GM19351 (cell line): ENCODE measurements around the gene SIMC1.

ENCODE experiments used
- ATAC-seq: cut with Tn5 transposase; IDR thresholded peaks from one replicate; pipeline ENCODE4 v1.9.1; 2021; ENCODE audit warnings: mild to moderate bottlenecking, moderate library complexity; ENCODE audit not compliant: unreplicated experiment

SIMC1 gene

DNA sequence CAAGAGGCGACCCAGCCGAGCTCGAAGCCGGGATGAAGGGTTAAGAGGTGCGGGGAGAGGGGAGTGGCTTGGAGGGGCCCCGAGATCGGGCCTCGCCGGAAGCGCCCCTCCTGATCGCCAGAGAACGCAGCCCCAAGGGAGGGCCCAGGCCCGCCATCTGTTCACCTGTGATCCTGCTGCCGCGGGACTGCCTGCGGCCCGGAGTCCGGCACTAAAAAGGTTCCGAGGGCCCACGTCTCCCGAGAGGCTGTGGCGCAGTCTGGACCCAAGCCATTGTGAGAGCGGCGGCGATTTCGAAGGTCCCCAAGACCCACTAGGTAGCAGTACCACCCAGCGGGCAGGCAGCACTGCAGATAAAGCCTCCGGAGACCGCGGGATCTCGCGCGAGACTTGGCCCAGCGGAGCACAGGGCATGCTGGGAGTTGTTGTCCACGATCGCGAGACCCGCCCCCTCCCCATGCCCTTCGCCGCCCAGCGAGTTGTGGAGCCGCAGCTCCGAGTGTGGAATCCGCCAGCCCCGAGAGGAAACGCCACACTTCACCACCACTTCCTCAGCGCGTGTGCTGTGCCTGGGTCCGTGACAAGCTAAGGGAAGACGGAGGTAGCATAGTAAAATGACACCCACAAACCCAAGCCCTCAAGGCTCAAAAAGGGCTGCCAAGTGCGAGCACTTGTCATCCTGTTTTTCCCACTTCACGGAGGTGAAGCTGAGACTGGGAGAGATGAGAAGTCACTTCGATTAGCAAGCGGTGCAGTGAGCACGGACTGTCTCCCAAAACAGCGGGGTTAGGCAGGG, 123.4 kb downstream of the SIMC1 start, which contains the start of gene KIAA1191:
TSS of gene KIAA1191 (minus strand) at position 328 of the 796 bp plus-strand sequence. CDS start 2,256 bp downstream, outside the sequence.
- peak; percentile 82 for ATAC-seq

DNA sequence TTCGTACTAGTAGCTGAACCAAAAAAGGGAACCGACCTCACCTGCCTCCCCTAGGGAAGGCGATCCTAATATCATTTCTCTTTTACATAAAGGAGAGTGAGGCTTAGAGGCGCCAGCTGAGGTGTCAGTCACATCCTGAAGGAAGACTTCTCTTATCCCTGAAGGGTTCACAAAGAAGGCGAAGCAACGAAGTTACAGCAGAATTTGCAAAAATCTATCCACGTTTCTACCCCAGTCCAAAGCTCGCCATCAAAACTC, 123.9 kb downstream of the SIMC1 start:
- no peak for ATAC-seq

DNA sequence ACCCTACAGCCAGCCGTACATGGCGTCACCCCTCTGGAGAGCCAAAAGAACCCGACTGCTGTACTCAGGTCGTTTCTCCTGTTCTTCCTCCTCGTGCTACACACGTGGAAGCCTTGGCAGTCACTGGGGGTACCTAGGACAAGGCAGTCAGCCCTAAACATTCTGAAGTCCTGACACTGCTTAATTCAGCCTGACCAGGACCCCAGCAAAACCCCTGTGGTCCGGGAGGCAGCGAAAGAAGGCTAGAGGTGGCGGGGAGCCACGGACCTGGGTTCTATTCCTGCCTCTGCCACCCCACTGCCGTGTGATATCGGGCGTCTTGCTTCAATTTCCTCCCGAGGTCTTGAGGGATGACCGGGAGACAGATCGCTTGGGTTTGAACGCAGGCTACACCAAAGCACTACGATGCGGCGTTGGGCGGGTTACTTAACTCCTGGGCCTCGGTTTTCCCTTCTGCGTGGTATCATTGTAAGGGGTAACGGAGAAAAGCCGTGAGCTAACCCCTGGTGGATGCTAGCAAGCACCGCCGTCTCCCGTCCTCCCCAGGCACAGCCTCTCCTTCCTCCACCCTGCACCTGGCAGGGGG, 126.6 kb downstream of the SIMC1 start:
- no peak for ATAC-seq

DNA sequence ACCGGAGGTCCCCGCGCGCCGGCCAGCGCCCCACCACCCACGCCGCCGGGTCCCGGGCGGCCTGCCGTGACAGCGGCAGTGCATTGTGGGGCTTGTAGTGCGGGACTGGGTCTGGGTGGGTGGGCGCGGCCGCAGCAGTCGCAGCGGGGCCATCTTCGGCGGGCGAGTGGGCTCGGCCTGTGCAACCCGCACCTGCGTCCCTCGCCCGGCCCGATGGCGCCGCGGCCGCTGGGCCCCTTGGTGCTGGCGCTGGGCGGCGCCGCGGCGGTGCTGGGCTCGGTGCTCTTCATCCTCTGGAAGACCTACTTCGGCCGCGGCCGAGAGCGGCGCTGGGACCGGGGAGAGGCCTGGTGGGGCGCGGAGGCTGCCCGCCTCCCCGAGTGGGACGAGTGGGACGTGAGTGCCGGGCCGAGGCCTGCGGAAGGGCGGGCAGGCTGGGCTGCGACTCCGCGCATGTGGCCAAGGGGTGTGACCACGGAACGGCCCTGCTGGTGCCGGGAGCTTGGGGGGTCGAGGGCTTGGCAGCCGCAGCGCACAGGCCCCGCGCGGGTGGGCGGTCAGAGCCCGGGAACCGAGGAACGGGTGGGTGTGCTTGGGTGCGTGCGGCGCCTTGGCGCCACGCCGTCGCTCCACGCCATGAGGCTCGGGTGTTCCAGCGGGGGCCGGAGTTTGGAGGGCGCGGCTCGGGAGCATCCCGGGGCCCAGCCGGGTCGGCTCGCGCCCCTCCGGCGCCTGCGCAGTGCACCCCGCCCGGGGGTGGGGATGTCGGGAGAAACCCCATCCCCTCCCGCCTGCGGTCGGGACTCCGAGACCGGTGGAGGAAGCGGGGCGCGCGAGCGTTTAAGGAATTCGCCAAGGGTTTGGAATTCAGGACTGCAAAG, 127.4 kb downstream of the SIMC1 start, which contains the start of gene ARL10:
TSS of gene ARL10 (plus strand) at position 137 of the 881 bp plus-strand sequence. CDS start at position 214, 77 bp downstream.
- ATAC-seq = peak; percentile 39

DNA sequence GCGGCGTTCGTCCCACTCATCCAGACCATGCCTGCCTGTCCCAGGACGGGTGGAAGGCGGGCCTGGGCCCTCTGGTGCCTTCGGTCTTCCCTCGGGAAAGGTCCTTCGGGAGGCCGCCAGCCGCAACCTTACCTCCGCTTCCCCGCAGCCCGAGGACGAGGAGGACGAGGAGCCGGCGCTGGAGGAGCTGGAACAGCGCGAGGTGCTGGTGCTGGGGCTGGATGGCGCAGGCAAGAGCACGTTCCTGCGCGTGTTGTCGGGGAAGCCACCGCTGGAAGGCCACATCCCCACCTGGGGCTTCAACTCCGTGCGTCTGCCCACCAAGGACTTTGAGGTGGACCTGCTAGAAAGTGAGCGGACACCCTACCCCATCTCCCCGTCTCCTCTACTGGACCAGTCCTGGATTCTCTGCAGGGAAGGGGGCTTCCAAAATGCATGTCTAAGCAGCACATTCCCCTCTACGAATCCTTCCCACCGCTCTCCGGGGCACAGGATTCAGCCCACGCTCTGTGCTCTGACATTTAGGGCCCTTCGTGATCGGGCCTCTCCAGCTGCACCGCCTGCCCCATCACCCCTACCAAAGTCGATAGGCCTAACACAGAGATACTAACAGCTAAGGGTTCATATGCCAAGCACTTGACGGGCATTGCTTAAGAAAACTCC, 128.1 kb downstream of the SIMC1 start:
- ATAC-seq = no peak

DNA sequence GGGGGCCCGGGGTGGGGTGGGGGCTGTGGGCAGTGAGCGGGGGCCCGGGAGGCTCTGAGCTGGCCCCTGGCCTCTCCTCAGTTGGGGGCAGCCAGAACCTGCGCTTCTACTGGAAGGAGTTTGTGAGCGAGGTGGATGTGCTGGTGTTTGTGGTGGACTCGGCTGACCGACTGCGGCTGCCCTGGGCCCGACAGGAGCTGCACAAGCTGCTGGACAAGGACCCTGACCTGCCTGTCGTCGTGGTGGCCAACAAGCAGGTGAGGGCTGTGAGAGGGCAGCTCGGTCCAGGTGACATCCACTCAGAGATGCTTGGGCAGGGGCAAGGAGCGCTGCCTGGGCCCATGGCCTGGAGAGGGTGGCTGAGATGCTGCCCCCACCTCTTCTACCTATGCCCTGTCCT, 130.5 kb downstream of the SIMC1 start:
- no peak for ATAC-seq

DNA sequence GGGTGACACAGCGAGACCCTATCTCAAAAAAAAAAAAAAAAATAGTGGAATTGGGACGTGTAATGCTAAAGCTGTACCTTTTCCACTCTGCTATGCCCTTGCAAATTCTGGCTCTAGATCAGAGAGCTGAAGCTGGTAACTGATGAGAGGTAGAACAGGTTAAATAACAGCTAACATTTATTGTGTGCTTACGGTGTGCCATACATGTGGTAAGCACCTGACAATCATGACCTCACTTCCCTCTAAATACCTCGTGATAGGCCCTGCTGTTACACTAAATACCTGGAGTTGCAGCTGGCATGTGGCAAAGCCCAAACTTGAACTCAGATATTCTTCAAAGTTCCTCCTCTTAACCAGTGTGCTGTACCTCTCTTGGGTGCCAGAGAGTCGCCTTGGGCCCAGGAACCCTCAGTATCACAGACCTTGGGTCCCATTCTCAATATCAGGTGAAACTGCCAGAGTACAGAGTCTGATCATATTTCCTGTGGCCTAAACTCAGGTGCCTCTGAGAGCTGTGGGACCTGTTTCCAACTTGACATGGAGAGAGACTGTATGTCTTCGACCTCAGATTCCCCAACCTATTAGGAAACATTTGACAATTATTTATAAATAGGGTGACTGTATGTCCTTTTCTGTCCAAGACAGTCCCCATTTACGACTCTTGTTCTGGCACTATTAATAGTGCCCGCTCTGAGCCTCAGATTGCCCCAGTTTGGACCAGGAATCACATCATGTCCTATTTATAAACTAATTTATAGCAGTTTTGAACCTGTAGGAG, 131.9 kb downstream of the SIMC1 start:
- ATAC-seq = no peak

DNA sequence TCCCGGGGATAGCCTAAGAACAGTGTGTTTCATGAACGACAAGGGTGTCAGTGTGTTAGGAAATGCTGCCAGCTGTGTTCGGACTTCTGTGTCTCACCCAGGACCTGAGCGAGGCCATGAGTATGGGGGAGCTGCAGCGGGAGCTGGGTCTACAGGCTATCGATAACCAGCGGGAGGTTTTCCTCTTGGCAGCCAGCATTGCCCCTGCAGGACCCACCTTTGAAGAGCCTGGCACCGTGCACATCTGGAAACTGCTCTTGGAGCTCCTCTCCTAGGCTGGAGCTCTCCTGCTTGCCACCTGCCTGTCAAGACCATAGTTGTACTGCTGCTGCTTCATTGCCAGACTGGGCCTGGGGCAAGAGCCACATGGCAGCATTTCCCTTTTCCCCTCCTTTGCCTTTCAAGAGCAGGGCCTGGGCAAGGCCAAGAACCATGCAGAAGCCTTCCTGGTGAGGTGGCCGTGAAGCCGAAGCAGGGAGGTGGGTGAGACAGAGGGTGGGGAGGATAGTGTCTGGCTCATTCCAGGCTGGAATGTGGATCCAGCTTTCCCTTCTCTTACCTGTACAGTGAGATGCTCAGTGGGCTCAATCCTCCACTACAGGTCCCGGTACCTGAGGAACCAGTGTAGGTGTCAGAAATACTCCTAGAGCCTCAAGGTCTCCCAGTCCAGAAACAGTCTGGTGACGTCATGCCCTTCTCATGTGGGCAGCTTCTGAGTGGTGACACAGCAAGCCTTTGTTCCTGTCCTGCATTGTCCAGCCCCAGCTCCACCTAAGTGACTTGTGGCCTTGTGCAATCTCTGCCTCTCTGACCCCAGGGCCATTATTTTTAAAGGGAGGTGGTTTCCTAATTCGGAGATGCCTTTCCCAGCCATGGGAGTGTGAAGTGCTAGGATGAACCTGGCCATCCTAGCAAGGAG, 133.7 kb downstream of the SIMC1 start:
- no peak for ATAC-seq

DNA sequence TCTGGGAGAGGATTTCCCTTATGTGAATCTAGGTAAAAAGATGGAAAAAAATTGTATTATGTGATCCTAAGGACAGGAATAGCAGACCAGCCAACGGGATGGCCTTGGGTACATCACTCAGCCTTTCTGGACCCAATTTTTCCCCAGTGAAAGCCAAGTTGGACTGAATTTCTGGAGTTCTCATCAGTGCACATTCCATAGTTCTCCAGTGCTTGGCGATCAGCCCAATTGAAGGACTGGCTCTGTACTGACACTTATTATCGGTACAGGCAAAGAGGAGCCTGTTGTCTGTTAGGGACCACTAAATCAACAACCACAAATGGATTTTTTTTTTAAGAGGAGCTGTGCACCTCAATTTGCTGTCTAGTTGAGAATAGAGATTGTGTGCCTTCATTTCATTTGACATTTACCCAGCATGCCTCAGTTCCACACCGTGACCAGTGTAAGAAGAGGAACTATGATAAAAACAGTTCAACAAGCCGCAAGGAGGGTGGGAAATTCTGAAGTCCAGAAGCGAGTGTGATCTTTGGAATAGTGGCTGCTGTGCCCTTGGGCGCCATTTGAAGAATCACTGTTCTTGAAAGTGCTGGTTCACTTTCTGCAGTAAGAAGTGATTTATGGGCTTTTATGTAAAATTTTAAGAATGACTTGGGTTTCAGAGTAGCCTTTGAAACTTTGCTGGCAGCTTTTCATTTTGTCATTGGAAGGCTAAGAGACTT, 135.0 kb downstream of the SIMC1 start:
- no peak for ATAC-seq

DNA sequence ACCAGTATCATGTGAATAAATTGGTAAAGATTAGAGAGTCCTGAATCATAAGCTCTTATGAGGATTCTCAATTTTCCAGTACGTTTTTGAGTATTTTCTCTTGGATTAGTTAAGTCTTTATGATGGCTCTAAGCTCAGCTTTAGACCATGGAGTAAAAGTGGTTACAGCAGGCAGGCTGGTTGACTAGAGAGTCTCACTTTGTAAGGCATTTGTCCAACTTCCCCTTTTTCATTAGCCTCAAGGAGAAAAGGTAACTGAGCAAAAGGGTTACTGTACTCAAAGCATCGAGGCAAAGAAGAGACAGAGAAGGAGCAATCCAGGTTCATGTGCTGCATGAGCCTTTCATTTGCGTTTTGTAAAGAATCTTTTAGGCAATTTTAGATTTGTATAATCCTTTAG, 141.7 kb downstream of the SIMC1 start:
- no peak for ATAC-seq

DNA sequence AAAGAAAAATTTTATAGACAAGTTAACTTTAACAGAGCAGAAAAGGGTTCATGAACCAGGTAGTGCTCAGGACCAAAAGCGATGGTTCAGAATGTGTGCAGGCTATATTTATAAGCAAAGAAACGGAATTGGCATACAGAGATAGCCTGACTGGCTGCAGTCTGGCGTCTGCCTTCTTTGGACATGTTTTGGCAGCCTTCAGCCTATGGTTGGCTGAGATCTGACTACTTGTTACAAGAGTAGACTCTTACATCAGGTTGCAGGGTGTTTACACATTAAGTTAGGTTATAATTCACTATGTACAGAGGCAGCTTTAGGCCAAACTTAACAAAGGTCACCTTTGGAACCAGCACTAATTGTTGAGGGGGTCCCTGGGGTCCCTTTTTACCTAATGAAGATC, 143.2 kb downstream of the SIMC1 start:
- ATAC-seq = no peak

DNA sequence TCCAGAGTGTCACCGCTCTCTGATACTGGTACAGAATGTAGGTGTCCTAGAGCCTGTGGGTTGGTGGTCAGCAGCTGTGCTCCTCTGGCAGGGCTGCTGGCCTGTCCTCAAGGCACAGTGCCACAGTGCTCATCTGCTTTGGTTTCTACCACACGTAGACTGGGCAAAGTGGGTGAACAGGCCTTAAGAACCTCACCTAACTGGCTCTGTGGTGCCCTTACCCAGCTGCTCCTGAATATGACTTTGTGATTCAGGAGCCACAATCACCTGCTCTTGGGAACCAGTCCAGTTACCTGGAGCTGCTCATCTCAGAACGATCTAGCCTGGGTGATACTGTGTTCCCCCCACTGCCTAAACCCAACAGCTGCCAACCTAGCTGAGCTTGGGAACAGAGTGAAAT, 143.8 kb downstream of the SIMC1 start:
- ATAC-seq = no peak

DNA sequence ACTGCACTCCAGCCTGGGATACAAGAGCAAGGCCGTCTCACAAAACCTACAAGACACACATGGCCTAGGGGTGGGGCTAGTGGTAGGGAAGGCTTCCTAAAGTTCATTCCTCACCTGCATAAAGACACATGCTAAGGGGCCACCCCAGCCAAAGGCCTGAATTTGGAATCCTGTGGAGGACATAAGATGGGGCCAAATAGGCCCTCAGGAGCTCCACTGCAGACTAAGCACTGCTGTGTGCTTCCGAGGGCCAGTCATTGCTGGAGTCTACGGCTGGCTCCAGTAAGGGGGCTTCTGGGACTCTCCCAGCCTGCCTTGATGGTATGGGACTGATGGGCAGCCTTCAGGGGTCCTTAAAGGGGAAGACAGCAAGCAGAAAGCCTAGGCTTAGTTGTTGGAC, 144.5 kb downstream of the SIMC1 start:
- ATAC-seq = no peak

DNA sequence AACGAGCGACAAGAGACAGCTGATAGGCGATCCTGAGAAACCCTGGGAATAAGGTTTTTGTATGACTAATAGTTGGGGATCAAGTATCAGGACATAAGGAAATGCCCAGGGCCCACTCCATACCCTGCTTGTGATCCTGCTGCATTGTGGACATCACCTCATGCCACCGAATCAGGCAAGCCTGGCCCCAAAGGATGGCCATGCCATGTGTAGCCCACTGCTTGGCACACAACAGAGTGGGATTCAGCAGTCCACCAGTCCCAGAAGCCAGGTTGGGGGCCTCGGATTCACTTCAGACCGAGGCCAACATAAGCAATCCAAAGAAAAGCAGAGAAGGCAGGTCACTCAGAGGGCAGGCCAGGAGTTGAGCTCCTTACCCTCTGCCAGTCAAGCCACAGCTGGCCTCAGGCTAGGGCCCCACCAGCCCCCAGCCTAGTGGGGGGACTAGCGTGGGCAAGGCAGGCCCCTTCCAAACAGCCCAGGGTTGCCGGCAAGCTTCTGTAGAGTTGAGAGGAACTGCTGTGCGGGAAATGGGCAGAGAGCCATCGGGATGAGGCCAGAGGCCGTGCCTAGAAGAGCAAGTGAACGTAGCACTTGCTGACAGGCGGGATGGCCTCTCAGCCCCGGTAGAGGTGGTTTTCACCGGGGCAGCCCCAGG, 145.2 kb downstream of the SIMC1 start:
- ATAC-seq = no peak

DNA sequence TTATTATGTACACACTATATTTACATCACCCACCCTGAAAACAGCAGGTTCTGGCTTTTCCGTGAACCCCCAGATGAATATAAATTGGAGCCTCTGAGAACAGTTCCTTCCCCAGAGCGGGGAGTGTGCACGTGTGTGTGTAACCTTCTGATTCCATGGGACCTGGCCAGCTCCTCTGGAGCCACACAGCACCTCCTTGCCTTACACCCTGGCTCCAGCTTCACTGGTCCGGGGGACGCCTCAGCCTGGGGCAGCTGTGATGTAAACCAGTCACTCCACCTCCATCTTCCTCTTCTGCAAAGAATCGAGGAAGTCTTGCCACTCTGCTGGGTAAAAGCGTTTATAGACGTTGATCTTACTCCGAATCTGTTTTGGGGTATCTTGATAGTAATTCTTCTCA, 145.7 kb downstream of the SIMC1 start:
- no peak for ATAC-seq

DNA sequence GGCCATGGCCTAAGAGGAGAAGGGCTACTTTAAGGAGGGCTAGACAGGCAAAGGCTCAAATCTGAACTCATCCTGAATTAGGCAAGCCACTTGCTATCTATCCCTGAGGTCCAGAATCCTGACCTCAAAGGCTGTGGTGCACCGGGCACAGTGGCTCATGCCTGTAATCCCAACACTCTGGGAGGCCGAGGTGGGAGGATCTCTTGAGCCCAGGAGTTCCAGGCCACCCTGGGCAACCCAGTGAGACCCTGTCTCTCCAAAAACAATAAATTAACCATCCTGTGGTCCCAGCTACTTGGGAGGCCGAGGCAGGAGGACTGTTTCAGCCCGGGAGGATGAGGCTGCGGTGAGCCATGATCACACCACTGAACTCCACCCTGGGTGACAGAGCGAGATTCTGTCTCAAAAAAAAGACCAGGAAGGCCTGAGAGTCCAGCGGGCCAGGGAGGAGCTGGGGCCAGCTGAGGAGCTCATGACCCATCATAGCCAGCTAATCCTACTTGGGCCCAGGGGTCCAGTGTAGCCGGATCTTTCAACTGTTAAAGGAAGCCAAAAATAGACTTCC, 146.2 kb downstream of the SIMC1 start:
- ATAC-seq = no peak

DNA sequence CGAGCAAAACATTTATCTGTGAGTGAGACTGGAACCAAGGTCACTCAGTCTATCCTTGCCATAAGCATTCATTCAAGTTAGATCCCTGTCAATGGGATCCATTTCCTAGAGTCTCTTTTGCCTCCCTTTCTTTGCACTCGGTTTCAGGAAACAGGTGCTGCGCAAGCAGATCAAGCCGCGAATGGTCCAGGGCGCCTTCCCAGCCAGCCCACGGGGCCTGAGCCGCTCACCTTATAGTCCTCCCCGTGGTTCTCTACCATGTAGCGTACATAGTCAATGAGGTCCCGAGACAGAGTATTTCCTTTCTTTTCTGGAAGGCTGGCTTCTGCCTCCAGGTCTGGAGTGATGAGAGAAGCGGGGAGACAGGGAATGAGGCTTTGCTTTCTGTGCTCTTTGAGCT, 146.8 kb downstream of the SIMC1 start:
- no peak for ATAC-seq

DNA sequence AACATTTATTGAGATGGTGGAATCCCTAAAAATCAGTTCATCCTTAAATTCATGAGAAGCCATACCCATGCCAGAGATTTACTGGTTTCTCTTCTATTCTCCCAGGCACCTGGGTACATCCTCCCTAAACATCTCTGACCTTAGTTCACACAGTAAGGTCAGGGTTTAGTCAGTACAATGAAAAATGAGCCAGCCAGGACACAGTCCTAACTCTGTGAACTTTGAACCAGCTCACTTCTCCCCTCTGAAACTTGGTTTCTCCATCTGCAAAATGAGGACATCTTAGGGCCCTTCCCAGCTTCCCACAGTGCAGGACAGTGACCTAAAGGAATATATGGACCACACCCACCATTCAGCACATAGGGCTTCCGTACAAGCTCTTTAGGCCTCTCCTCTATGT, 148.3 kb downstream of the SIMC1 start:
- no peak for ATAC-seq
